HG03064 (cell line): ENCODE results near the gene NFATC2.

Experiments used
- ATAC-seq: cut with Tn5 transposase; IDR thresholded peaks from one replicate; pipeline ENCODE4 v1.9.1; 2021; ENCODE audit warnings: low read depth; ENCODE audit not compliant: unreplicated experiment

Gene NFATC2

DNA sequence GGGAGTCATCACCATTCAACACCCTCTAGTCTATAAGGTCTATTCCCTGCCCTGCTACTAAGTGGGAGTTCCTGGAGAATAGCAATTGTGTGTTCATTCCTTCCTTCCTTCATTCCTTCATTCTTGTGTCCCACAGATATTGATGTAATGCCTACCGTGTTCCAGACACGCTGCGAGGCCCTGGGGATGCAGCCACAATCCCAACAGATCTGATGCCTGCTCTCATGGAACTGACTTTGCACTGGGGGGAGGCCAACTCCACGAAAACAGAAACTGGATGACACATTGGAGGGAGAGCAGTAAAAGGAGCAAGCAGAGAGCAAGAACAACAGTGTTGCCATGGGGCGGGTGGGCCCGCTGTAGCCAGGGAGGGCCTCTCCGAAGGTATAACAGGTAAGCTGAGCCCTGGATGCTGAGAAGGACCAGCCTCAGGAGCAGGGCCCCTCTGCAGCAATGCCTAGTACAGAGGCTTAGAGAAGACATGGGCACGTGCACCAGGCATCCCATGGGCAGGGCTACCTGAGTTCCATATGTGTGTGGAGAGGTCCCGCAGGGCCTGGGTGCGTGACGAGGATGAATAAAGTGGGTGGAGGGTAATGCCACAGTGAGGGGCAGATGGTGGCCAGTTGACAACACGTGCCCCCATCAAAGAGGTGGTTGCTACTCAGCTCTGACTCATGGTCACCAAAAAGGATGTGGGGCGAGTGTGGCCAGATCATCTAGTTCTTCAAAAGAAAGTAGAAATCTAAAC is 173.9 kb downstream of the NFATC2 start:
- ATAC-seq: no peak

DNA sequence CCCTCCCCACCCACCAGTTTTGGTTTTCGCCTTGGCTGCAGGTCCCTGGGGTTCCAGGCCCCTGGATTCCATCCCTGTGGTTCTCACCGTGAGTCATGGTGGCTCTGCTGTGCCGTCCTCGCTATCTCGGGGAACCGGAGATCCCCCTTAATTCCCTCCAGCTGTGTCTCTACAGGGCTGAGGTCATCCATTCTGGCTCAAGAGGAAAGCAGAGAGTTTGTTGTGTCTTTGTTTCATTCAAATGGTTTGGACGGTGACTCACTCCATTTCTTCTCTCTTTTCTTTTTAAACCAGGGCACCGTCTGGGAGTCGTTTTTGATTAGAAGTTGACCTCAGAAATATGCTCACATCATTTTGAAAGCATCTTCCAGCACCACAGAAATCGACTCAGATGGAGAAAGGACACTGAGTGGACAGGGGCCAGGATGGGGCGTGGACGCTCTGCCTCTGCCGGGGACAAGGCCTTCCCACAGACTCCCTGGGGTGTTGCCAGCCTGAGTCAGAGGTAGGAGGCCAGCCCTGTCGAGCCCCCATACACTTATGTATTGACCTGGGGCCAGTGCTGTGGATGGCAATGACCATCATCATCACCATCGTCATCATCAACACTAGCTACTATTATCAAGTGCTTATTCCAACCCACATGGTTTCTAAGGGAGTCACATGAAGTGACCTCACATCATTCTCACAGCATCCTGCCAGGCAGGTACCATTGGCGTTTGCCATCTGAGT is 176.2 kb downstream of the NFATC2 start:
- no peak for ATAC-seq

DNA sequence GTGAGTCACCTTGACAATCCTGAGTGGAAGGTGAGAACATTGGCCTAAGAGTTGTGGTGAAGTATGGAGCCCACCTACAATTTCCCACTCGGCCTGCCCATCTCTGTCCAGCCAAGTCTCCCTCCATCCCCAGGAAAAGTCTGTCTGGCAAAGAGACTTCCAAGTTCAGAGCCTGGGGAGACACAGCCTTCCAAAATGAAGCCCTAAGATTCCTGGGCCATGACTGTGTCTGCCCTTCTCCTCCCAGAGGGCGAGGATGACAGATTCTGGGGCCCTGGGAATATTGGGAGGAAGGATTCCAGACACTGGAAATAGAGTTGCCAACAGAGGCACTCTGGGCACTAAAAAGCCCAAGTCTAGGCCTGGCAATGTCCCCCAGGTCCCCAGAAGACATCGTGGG is 176.8 kb downstream of the NFATC2 start:
- no peak for ATAC-seq

DNA sequence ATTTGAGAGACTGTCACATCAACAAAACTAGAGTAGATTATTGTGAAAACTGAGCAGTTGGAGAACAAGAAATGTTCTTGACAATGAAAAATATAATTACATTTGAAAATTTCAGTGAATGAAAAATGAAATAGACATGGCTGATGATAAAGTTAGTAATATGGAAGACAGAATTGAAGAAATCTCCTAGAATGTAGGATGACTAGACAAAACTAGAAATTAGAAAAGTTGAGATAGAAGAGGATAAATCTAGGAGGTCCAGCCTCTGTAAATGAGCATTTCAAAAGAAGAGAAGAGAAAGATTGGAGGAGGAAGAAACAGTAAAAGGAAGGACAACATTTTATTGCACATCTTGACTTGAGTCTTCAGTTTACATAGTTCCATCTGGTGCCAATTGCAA is 178.7 kb downstream of the NFATC2 start:
- ATAC-seq: no peak

DNA sequence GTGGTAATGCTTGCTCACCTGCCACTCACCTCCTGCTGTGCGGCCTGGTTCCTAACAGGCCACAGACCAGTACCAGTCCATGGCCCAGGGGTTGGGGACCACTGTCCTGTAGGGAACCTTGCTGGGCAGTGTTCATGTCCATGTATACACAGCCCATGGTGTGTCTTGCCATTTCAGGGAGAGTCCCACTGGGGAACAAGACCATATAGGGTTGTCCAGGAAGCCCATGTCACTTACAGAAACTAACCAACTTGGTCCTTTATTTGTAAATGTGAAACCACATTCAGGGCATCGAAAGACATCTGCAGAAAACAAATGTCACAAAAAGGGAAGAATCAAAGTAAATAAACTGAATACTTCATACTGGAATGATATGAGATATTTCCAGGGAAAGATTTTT is 179.1 kb downstream of the NFATC2 start:
- ATAC-seq: no peak

DNA sequence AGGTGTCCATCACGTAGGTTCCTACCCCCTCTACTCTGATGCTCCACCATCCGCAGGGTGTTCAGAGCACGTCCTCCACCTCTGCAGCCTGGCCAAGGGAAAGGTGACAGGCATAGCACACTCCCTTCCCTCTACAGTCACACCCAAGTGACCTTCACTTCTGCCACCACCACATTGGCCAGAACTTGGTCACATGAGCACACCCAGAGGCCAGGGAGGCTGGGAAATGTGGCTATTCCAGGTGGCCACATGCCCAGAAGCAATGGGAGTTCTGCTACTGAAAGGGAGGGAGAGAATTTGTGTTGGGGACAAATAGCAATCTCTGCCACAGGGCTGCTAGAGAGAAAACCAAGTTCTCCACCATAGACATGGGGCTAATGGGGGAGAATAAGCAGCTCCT is 180.3 kb downstream of the NFATC2 start:
- ATAC-seq: no peak

DNA sequence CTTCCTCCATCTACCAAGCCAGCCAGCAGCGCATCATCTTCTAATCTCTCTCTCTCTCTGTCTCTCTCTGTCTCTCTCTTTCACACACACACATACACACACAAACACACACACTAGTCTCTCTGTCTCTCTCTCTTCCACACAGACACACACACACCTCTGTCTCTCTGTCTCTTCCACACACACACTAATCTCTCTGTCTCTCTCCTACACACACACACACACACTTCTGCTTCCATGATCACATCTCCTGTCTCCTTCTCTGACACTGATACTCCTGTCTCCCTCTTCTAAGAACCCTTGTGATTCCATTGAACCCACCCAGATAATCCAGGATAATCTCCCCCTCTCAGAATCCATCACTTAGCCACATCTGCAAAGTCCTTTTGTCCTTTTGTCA is 181.3 kb downstream of the NFATC2 start:
- ATAC-seq: no peak

DNA sequence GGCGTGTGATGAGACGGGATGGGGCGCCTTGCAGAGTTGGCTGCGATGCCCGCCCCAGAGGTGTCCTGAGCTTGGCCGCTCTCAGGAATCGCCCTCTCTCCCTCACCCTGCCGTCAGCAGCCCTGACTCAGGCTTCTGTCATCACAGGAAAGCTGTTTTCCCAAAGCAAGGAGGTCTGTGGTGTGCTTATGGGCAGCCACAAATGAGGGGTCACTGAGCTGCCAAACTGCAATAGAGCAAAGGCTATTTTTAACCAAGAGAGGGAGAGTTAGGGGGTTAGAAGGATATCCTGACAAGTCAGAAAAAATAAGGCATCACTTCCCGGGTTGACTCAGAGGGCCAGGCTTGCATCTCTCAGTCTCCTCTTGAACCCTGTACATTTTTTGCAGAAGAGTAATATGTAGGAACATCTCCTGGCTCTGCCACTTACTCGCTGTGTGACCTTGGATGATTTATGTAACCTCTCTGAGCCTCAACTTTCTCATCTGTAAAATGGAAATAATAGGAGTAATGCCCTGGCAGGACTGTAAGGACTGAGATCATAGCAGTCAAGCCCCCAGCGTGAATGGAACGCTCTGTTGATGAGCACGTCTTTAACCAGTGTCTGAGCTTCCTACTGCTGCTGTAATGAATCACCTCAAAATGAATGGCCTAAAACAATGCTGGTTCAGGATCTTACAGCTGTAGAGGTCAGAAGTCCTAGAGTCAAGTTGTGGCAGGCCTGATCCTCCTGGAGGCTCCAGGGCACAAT is 181.9 kb downstream of the NFATC2 start:
- ATAC-seq: no peak

DNA sequence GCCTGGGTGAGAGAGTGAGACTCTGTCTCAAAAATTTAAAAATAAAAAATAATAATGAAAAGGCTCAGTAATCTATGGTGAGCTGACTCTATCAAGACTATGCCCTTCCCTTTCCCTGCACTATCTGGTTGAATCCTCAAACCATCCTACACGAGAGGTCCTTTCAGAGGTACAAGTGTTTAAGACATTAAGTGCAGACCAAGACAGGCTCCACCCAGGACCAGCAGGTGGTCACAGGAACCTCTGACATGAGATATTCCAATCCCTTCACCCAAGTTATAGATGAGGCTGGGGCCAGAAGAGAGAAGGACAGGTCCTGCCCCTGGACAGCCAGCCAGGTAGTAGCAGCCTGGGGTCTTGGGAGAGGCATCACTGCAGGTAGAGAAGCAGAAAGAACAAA is 182.6 kb downstream of the NFATC2 start:
- no peak for ATAC-seq

DNA sequence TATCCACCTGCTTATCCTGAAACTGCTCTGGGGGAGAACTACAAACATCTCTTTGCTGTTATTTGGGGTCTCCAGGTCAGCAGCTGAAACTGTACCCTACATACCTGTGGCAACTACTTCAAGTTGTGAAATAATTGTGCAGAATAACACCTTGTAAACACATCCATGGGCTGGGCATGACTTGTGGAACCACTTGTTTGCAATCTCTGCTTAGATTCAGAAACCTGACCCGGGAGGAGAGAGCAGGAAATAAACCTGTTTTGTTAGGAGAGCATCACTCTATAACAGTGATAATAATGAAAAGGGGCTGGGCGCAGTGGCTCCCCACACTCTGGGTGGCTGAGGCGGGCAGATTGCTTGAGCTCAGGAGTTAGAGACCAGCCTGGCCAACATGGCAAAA is 183.1 kb downstream of the NFATC2 start:
- no peak for ATAC-seq

DNA sequence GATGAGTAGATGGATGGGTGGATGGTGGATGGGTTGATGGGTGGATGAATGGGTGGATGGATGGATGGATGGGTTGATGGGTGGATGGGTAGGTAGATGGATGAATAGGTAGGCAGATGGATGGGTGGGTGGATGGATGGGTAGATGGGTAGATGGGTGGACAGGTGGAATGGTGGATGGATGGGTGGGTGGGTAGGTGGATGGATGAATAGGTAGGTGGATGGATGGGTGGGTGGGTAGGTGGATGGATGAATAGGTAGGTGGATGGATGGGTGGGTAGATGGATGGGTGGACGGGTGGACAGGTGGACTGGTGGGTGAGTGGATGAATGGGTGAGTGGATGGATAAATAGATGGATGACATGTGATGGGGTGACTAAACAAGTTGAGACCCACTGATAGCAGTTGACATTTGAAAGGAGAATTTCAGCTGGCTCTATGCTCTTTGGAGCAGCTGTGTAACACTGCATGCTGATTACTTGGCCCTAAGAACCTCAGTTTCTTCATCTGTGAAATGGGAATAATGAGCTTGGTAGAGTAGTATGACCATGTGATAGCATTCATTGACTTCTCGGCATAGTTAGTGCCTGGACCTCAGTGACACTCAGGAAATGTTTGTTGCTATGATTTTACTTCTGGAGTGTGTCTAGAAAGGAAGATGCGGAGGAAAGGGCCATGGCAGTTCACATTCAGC is 184.3 kb downstream of the NFATC2 start:
- no peak for ATAC-seq

DNA sequence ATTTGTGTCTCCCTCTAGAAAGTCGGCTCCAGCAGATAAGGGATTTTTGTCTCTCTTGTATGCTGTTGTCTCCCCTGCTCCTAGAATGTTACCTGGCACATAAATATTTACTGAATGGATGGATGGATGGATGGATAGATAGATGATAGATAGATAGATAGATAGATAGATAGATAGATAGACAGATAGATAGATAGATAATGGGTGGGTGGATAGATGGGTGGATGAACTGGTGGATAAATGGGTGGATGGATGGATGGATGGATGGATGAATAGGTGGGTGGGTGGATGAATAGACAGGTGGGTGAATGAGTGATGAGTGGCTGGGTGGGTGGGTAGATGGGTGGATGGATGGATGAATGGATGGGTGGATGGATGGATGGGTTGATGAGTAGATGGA is 185.0 kb downstream of the NFATC2 start:
- ATAC-seq: no peak

DNA sequence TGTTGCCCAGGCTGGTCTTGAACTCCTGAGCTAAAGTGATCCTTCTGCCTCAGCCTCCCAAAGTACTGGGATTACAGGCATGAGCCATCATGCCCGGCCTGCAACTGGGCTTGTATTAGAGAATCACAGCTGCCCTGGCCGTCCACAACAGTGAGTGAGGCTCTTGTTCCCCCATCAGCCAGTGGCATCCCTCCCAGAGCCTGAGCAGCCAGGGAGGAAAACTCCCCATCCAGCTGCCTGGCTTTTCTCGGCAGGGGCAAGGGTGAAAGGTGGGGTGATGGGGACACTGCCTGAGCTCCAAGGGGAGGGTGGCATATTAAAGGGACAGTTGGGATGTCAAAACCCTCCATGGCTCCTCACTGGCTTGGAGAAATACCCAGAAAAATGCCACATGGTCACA is 185.6 kb downstream of the NFATC2 start:
- ATAC-seq: no peak

DNA sequence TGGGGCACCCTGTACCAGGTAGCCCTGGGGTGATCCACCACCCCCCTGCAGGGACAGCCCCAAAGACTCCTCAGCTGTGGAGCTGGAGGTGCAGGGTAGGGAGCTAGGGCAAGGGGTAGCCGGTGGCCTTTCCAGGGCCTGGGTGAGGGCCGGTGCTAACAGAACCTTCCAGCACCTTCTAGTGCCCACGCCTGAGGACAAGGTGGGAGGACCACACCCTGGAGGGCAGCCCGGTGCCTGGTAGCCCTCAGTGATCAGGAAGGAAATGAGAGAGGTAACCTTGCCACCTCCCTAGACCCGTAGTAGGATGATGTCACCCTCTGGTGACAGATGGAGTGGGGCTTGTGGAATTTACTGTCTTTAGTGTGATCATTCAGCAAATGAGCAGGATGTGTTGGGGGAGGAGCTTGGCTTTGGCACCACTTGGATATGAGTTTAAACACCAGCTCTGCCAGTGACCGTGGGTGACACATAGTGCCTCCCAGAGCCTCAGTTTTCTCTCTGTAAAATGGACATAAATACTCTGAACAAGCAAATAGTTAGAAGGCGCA is 187.7 kb downstream of the NFATC2 start:
- ATAC-seq: no peak

DNA sequence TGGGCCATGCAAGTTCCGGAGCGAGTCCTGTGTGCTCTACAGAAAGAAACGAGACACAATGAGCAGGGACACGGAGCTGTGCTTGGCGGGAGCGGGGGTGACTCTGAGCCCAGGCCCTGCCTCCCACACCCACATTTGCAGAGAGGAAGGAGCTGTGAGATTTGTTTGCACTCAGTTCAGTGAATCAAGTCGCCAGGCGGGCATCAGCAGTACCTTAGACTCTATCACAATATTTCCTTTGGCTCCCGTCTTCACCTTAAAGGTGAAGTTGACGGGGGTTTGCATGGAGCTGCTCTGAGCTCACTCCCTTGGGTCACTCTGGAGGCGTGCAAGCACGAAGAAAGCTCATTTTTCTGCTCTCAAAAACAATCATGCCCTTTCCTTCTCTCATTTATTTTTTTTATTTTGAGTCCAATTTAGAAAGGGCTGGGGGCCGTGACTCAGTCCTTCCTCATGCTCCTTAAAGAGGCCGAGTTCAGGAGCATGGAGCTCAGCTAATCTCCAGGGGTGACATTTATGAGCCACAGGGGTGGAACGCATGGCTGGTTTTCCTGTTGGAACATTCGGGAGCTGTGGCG is 188.2 kb downstream of the NFATC2 start:
- no peak for ATAC-seq

DNA sequence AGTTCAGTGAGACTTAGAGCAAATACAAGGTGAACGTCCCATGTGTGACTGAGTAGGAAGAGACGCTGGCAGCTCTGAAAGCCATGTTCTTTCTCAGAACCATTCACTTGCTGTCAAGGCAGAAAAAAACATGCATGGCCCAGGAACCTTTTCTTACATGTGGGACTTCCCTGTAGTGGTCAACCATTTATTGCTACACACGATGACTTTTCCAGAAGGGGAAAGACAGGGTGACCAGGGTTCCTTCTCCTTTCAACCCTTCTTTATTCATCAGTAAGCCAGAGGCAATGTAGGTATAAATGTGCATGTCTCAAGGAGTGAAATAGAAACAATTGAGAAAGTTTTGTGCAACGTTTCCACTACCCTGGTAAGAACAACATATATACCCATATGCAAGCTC is 189.0 kb downstream of the NFATC2 start:
- no peak for ATAC-seq

DNA sequence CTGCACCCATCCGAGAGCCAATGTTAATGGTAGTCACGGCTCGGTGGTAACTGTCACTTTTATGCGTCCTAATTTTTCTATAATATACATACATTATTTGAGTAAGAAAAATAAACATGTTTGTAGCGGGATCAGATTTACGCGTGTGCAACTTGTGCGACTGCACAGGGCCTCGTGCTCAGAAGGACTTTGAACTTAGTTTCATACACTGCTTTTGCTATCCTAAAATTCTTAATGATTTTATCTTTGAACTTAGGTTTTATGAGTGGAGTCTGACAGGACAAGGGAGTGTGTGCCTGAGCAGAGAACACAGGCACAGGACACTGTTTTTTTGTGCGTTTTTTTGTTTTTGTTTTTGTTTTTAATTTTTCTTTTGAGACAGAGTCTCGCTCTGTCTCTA is 189.7 kb downstream of the NFATC2 start:
- no peak for ATAC-seq

DNA sequence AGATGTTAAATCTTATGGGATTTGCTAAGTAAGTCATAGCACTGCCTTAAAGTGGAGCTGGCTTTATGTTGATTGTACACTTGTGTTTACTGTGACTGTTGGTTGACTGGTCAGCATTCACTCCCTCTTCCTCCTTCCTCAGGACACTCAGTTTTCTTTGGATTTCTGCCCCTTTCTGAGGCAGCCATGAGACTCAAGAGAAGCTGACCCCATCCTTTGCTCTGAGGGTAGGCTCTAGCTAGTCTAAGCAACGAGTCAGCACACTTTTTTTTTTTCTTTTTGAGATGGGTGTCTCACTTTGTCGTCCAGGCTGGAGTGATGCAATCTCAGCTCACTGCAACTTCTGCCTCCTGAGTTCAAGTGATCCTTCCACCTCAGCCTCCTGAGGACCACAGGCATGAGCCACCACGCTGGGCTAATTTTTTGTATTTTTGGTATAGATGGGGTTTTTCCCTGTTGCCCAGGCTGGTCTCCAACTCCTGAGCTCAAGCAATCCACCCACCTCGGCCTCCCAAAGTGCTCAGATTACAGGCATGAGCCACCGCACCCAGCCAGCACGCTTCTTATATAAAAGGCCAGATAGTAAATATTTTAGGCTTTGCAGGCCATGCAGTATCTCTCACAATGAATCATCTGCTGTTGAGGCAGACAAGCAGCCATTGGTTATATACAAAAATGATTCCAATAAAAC is 191.4 kb downstream of the NFATC2 start:
- no peak for ATAC-seq

DNA sequence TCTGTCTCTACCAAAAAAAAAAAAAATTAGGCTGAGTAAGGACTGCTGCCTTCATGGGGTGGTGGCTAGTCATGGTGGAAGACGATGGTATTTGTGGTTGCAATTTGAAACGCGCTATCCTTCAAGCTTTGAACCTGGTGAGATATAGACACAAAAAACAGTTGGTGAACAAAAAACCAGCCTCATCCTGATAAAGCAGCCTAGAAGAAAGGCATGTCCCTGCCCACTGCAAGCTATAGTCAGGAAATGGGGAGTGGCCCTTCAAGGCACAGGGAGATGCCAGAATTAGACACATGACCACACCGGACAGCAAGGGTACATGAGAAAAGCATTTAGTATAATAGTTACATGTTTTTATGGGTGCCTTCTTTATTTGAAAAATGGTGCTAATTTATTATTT is 193.6 kb downstream of the NFATC2 start:
- ATAC-seq: no peak

DNA sequence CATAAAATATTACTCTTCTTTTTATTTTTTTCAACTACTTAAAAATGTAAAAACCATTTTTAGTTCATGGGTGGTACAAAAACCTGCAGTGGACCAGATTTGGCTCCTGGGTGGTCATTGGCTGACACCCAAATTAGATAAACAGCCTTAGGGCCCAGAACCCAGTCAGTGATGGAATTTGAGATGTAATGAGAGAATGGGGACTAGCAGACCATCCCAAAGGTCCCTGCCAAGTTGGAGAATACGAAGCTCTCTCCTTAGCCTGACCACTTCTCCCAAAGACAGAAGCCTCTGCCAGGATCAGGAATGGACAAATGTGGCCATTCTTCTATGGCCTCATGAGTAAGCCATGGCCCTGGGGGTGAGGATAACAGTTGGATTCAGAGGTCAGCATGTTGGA is 194.7 kb downstream of the NFATC2 start:
- ATAC-seq: no peak
